Stimulated activated naive CD8-positive, alpha-beta T cell treated with anti-CD3 and anti-CD28 coated beads, Interleukin-15, Interleukin-2, amounts not matched to agents 100 U/mL and 50 U/mL, for 24 hours (primary cell): ENCODE measurements around the gene TMLHE.
"Not testable (repeated sequence)": the region's sequence is repeated elsewhere in the genome, so short reads cannot be mapped to it uniquely, and the experiment has no call there.

Experiments
- ATAC-seq: fragments of 150-1000 bp; cut with Tn5 transposase; one replicate; pipeline ENCODE4 v1.10.0; 2021
- DNase-seq: peaks from one replicate; pipeline ENCODE4 v3.0.0; 2021

The TMLHE gene

DNA sequence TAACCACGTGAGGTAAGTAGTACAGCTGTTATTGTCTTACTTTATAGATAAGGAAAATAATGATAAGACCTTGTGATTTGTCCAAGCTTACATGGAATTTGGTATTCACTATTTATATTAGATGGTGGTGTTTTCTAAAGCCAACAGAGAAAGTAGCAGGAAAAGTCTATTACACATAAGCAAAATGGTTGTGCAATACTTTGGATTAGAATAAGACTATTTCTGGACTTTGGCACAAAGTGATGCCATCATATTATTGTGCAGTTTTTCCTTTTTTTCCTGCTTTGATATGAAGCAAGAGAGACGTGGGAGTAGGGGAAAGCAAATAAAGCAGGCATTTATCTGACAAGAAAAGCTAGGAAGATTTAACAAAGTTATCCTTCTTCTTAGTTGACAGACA is 117.6 kb downstream of the TMLHE start:
- ATAC-seq, DNase-seq: not testable (repeated sequence)

DNA sequence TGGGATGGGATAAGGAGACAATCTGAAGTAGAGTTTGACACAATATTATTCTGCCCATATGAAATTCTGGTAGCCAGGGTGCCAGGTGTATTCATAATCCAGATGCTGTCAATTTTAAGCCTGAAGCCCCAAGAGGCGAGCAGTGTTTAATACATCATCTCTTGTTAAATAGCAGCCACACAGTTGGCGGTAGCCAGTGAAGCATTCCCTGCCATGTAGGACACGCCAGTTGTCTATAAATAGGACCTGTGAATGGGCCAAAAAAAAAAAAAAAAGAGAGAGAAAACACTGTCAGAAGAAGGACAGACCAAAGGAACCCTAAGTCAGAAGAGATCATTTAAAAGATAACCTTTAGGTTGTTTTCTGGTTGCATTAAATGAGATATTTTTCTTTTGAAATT is 121.3 kb downstream of the TMLHE start:
- ATAC-seq = not testable (repeated sequence)

DNA sequence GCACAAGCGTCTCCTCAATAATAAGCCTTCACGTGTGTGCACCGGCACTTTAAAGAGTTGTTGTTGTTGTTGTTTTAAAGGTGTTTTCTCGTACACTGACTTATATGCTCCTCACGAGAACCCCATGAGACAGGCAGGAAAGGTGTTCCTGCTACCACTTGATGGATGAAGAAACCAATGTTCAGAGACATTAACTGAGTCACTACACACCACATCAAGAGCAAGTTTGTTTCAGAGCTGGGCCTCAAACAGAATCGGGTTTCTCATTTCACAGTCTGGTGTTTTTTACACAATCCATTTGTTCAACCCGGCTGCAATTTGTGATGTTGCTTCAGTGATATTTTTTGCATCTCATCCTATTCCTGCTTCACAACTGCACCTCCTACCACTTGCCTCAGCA is 135.6 kb downstream of the TMLHE start:
- not testable (repeated sequence) for DNase-seq, ATAC-seq

More for the DNA sequence above, 121.3 kb downstream of the TMLHE start:
- DNase-seq = not testable (repeated sequence)

DNA sequence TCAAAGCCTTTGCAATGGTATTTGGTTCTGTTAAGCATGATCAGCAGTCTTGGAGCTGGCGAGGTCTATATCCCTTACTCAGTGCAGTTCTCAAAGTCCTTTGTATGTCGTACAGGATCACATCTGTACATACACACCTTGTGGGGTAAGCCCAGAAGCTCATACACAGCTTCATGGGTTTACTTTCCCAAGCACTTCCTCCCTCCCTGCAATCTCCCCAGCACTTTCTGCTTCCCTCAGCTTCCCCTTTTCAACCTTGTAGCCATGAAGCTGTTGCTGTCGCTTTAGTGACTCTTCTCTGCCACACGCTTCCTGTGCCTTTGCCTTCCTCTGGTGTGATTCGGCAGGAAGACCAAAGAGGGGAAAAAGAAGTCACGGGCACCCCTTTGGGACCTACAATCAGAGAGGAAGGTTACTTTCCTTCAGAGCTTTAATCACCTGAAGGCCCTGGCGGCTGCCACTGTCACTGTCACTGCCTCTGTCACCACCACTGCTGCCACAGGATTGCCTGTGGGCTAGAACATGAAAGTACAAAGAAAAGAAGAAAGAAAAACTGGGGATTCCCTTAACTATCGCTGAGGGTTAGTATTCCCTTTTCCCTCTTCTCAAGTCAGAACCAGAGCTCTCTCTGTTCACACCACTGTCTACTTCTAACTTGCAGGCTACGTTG is 146.3 kb downstream of the TMLHE start:
- peak; percentile 66 for ATAC-seq
- not testable (repeated sequence) for DNase-seq

DNA sequence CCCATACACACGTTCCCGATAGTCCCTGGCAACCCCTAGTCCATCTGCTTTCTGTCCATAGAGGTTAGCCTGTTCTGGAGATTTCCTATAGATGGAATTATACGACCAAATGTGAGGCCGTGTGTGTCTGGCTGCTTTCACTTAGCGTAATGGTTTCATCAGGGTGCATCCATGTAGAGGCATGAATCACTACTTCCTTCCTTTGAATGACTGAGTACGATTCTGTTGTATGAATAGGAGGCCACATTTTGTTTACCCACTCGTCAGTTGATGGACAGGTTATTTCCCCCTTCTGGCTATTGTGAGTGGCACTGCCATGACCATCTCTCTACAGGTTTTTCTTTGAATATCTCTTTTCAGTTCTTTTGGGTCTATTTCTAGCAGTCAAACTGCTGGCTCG is 152.3 kb downstream of the TMLHE start:
- peak; percentile 39 for ATAC-seq
- DNase-seq = not testable (repeated sequence)

DNA sequence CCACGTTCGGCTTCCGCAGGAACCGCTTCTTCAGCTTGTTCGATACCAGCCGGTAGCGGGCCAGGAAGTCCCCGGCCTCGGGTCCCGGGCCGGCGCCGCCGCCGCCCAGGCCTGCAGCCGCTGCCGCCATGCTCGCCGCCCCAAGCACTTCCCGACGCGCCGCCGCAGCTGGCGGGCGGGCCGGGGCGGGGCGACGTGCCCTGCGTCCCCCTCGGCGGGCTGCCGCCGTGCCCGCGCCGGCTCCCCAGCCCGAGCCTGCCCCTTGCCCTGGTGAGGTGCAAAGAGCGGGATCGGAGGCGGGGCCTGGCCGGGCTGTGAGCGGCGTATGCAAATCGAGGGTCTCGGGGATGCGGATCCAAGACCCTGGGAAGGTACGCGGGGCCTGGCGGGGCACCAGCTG is 154.3 kb downstream of the TMLHE start, which contains the start of gene F8A3:
TSS of gene F8A3 (minus strand) at position 150 of the 400 bp plus-strand sequence. CDS start at position 130, 20 bp downstream.
- DNase-seq = not testable (repeated sequence)
- peak; percentile 86 for ATAC-seq

DNA sequence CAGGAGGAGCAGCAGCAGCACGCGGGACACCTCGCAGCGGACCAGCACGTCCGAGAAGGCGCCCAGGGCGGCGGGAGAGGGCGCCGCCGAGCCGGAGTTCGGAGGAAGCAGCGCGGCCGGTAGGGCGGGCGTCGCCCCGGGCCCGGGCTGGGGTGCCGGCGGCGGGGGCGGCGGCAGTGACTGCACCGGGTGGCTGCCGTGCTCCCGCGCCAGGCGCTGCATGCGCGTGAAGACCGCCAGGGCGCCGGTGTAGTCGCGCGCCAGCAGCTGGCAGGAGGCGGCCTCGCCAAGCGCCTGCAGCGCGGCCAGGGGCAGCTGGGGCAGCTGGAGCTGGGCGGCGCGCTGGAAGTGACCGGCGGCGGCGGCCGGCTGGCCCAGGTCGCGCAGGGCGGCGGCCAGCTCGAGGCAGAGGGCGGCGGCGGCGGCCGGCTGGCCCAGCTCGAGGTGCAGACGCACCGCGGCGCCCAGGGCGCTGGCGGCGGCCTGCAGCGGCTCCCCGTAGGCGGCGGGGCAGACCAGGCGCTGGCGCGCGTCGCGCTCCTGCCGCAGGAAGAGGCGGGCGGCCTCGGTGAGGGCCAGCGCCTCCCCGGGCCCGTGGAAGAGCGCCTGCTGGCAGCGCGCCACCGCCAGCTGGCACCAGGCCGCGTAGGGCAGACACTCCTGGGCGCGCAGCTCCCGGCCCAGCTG is 154.8 kb downstream of the TMLHE start:
- DNase-seq = not testable (repeated sequence)
- ATAC-seq = peak; percentile 60

DNA sequence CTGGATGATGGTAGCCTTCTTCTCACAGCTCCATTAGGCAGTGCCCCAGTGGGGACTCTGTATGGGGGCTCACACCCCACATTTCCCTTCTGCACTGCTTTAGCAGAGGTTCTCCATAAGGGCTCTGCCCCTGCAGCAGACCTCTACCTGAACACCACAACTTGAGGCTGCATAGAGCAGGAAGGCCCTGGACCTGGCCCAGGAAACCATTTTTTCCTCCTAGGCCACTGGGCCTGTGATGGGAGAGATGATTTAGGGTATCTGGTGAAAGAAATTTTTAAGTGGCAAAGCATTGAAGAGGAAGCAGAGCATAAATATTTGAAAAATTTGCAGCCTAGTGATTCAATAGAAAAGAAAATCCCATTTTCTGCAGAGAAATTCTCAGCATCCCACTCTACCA is 171.7 kb downstream of the TMLHE start:
- DNase-seq = no peak
- ATAC-seq = no peak
